Mesenchymal stem cell (in vitro differentiated cells and primary cell): ENCODE results near the gene TRIM42.

Source experiments
- DNase-seq: peaks from one replicate; pipeline ENCODE4 v3.0.0-alpha.2; 2013
- H2AFZ ChIP-seq: one replicate; pipeline ENCODE4 v1.6.1; 2013; ENCODE audit warnings: low read depth, mild to moderate bottlenecking, control low read depth, inconsistent platforms, low read length, moderate library complexity
- H2AK5ac ChIP-seq: 2 replicates; pipeline ENCODE4 v1.6.1; 2013; ENCODE audit warnings: low read length, moderate library complexity, mild to moderate bottlenecking, inconsistent platforms; ENCODE audit not compliant: severe bottlenecking
- H2BK120ac ChIP-seq: one replicate; pipeline ENCODE4 v1.6.1; 2013; ENCODE audit warnings: low read depth, mild to moderate bottlenecking, inconsistent platforms, low read length, moderate library complexity
- H2BK12ac ChIP-seq, 2 experiments: one replicate each; pipeline ENCODE4 v1.6.1; 2013; ENCODE audit warnings: inconsistent platforms in 2 of 2, low read length in 2 of 2, mild to moderate bottlenecking in 2 of 2, moderate library complexity in 2 of 2, control low read depth in 1 of 2
- H2BK15ac ChIP-seq: one replicate; pipeline ENCODE4 v1.6.1; 2013; ENCODE audit warnings: mild to moderate bottlenecking, low read depth, inconsistent platforms; ENCODE audit not compliant: poor library complexity, severe bottlenecking
- H2BK5ac ChIP-seq: 2 replicates; pipeline ENCODE4 v1.6.1; 2013; ENCODE audit warnings: low read depth, mild to moderate bottlenecking, low read length, control low read depth, inconsistent platforms; ENCODE audit not compliant: poor library complexity, severe bottlenecking
- H3K14ac ChIP-seq, 2 experiments: one replicate each; pipeline ENCODE4 v1.6.1; 2013; ENCODE audit warnings: inconsistent platforms in 2 of 2, low read length in 2 of 2, control low read depth in 1 of 2, mild to moderate bottlenecking in 1 of 2, moderate library complexity in 1 of 2
- H3K18ac ChIP-seq, 2 experiments: one replicate each; pipeline ENCODE4 v1.6.1; 2013; ENCODE audit warnings: inconsistent platforms in 2 of 2, low read length in 2 of 2, control low read depth in 1 of 2, low read depth in 1 of 2, mild to moderate bottlenecking in 1 of 2
- H3K23ac ChIP-seq, 2 experiments: one replicate each; pipeline ENCODE4 v1.6.1; 2013; ENCODE audit warnings: inconsistent platforms in 2 of 2, low read length in 2 of 2, mild to moderate bottlenecking in 2 of 2, moderate library complexity in 2 of 2, control low read depth in 1 of 2
- H3K27ac ChIP-seq: 2 replicates; pipeline ENCODE4 v1.5.1; 2013; ENCODE audit warnings: mild to moderate bottlenecking, moderate library complexity, low read length, control low read depth, inconsistent platforms; ENCODE audit not compliant: poor library complexity, severe bottlenecking
- H3K27me3 ChIP-seq, 2 experiments: 2 replicates each; pipeline versions ENCODE4 v1.6.1 to v1.7.0; 2013; ENCODE audit warnings: low read length in 2 of 2, mild to moderate bottlenecking in 2 of 2, moderate library complexity in 2 of 2, control low read depth in 1 of 2, inconsistent platforms in 1 of 2; ENCODE audit not compliant: control insufficient read depth in 1 of 2, insufficient read depth in 1 of 2
- H3K36me3 ChIP-seq, 2 experiments: 2 replicates each; pipeline versions ENCODE4 v1.6.1 to v1.7.0; 2013; ENCODE audit warnings: low read length in 2 of 2, control low read depth in 1 of 2, inconsistent platforms in 1 of 2, low read depth in 1 of 2, mild to moderate bottlenecking in 1 of 2; ENCODE audit not compliant: insufficient read depth in 2 of 2, control insufficient read depth in 1 of 2
- H3K4ac ChIP-seq, 2 experiments: one replicate each; pipeline ENCODE4 v1.6.1; 2013; ENCODE audit warnings: inconsistent platforms in 2 of 2, low read length in 2 of 2, mild to moderate bottlenecking in 2 of 2, moderate library complexity in 2 of 2, control low read depth in 1 of 2, low read depth in 1 of 2
- H3K4me1 ChIP-seq: 2 replicates; pipeline ENCODE4 v1.6.1; 2013; ENCODE audit warnings: low read depth, low read length, control low read depth; ENCODE audit not compliant: control insufficient read depth, insufficient read depth
- H3K4me2 ChIP-seq: 2 replicates; pipeline ENCODE4 v1.6.1; 2013; ENCODE audit warnings: low read length, mild to moderate bottlenecking, inconsistent platforms; ENCODE audit not compliant: poor library complexity, severe bottlenecking
- H3K4me3 ChIP-seq, 2 experiments: 2 replicates each; pipeline versions ENCODE4 v1.5.1 to v1.7.0; 2013; ENCODE audit warnings: low read length in 2 of 2, mild to moderate bottlenecking in 2 of 2, control low read depth in 1 of 2, low read depth in 1 of 2; ENCODE audit not compliant: insufficient read depth in 1 of 2
- H3K79me1 ChIP-seq: replicated peaks from 2 replicates; pipeline ENCODE4 v1.6.1; 2013; ENCODE audit warnings: mild to moderate bottlenecking, control low read depth, low read length, inconsistent platforms; ENCODE audit not compliant: poor library complexity, severe bottlenecking
- H3K9ac ChIP-seq: 2 replicates; pipeline ENCODE4 v1.7.0; 2013; ENCODE audit warnings: mild to moderate bottlenecking, low read length, moderate library complexity
- H3K9me3 ChIP-seq: 2 replicates; pipeline ENCODE4 v1.7.0; 2013; ENCODE audit warnings: mild to moderate bottlenecking, low read length; ENCODE audit not compliant: control insufficient read depth
- H4K8ac ChIP-seq: one replicate; pipeline ENCODE4 v1.6.1; 2013; ENCODE audit warnings: inconsistent platforms, mild to moderate bottlenecking, low read length, moderate library complexity
- H4K91ac ChIP-seq: one replicate; pipeline ENCODE4 v1.6.1; 2013; ENCODE audit warnings: mild to moderate bottlenecking, low read length, inconsistent platforms
- WGBS: methylation state at CpG from one replicate; pipeline ENCODE4 v1.1.7; 2013; ENCODE audit warnings: mixed read lengths; 5-methylcytosine and 5-hydroxymethylcytosine counted together

The TRIM42 gene

DNA sequence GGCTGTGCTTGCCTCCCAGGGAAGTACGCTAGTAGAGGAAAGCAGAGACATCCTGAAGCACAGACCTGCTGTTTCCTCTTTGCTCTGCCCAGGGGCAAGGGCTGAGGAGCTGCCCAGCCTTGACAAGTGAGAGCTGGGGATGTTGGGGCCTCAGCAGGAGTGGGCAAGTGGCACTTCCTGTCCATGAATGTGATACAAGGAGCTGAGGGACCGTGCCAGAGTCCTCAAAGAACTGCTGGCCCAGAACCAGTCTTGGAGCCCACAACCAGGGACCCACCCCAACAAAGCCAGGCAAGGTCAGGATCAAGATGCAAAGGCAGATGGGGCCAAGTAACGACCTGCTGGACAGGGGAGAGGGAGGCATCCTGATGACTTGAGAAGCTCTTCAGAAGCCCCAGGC, 70.3 kb downstream of the TRIM42 start:
- no peak overlapping the region for H4K8ac ChIP-seq
- H4K91ac ChIP-seq, result no peak overlapping the region
- no peak overlapping the region for H3K27ac ChIP-seq
- no peak for DNase-seq
- H3K14ac ChIP-seq, result no peak overlapping the region
- no peak overlapping the region for H3K4ac ChIP-seq
- no peaks in the 10 kb centered on the region for H3K4me1 ChIP-seq
- H2BK120ac ChIP-seq, result no peak overlapping the region
- WGBS, result 35% methylated on average over 3 of the region's 3 CpGs
- H3K4me3 ChIP-seq, result no peak overlapping the region
- H2AFZ ChIP-seq, result no peak overlapping the region
- H3K23ac ChIP-seq, result no peak overlapping the region
- no peak overlapping the region for H2BK12ac ChIP-seq
- no peak overlapping the region for H2BK15ac ChIP-seq
- no peaks in the 10 kb centered on the region for H3K79me1 ChIP-seq
- no peak overlapping the region for H3K4me2 ChIP-seq
- H2AK5ac ChIP-seq, result no peak overlapping the region
- H3K9ac ChIP-seq, result no peak overlapping the region
- no peak overlapping the region for H3K18ac ChIP-seq
- no peaks in the 10 kb centered on the region for H3K36me3 ChIP-seq
- peaks cover 5% of the 10 kb centered on the region for H3K9me3 ChIP-seq
- H3K27me3 ChIP-seq, result peaks cover 40 to 44% of the 10 kb centered on the region in 2 experiments
- no peak overlapping the region for H2BK5ac ChIP-seq

DNA sequence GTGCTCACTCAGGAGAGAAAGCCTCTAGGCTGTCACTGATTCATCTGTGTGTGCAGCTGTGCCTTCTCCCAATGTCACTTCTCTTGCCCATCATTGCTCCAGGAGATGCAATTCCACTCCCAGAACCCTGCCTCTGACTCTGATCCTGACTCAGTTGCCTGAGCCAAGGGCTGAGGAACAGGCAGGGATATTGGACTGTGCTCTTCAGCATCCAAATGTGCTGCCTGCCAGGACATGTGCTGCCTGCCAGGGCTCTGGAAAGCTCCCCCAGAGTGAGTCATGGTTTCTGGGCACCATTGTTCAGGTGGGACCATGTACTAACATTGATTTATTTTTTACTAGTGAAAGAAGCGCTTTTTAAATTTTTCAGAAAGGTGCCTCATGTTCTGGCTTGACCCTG, 71.0 kb downstream of the TRIM42 start:
- H3K4ac ChIP-seq, result no peak overlapping the region
- H3K79me1 ChIP-seq, result no peaks in the 10 kb centered on the region
- no peak overlapping the region for H3K4me2 ChIP-seq
- no peak overlapping the region for H3K9ac ChIP-seq
- H3K27ac ChIP-seq, result no peak overlapping the region
- no peak overlapping the region for H2BK15ac ChIP-seq
- no peak overlapping the region for H4K8ac ChIP-seq
- H3K9me3 ChIP-seq, result peaks cover 5% of the 10 kb centered on the region
- H3K27me3 ChIP-seq, result peaks cover 40 to 44% of the 10 kb centered on the region in 2 experiments
- no peak overlapping the region for H2BK12ac ChIP-seq
- WGBS, result no CpG with 5 or more reads among the region's 1 CpG
- H4K91ac ChIP-seq, result no peak overlapping the region
- no peak overlapping the region for H3K4me3 ChIP-seq
- no peak overlapping the region for H3K18ac ChIP-seq
- no peaks in the 10 kb centered on the region for H3K36me3 ChIP-seq
- no peak overlapping the region for H2AK5ac ChIP-seq
- no peak overlapping the region for H3K14ac ChIP-seq
- H2BK120ac ChIP-seq, result no peak overlapping the region
- H3K23ac ChIP-seq, result no peak overlapping the region
- H2AFZ ChIP-seq, result no peak overlapping the region
- DNase-seq, result no peak
- H2BK5ac ChIP-seq, result no peak overlapping the region
- H3K4me1 ChIP-seq, result no peaks in the 10 kb centered on the region
